Endothelial cell (in vitro differentiated cells): Measurements from ENCODE around the gene FAM219A. TPM values are rescaled to one million over a fixed set of nuclear protein-coding genes. Genes with fewer than 3 reads are reported as not detected.

Source experiments
- DNase-seq: peaks from one replicate; pipeline ENCODE4 v3.0.0; 2021; ENCODE audit warnings: low spot score
- H3K27ac Mint-ChIP-seq: one replicate; pipeline ENCODE4 v1.8.0; 2021; ENCODE audit warnings: mixed read lengths, inconsistent platforms; ENCODE audit not compliant: unreplicated experiment
- H3K27me3 Mint-ChIP-seq: one replicate; pipeline ENCODE4 v1.8.0; 2021; ENCODE audit warnings: mild to moderate bottlenecking, moderate library complexity, mixed read lengths, inconsistent platforms; ENCODE audit not compliant: unreplicated experiment
- H3K36me3 Mint-ChIP-seq: one replicate; pipeline ENCODE4 v1.8.0; 2021; ENCODE audit warnings: mild to moderate bottlenecking, low read depth, mixed read lengths, inconsistent platforms; ENCODE audit not compliant: unreplicated experiment
- H3K4me1 Mint-ChIP-seq: one replicate; pipeline ENCODE4 v1.8.0; 2021; ENCODE audit warnings: mild to moderate bottlenecking, mixed read lengths, inconsistent platforms; ENCODE audit not compliant: unreplicated experiment
- H3K4me3 Mint-ChIP-seq: one replicate; pipeline ENCODE4 v1.8.0; 2021; ENCODE audit warnings: mild to moderate bottlenecking, mixed read lengths, inconsistent platforms; ENCODE audit not compliant: unreplicated experiment
- H3K9me3 Mint-ChIP-seq: one replicate; pipeline ENCODE4 v1.8.0; 2021; ENCODE audit warnings: mixed read lengths, inconsistent platforms; ENCODE audit not compliant: unreplicated experiment
- total RNA-seq: library from RNA; stranded (reverse); fragmentation: NEBNext Ultra II Directional; extraction: Animal tissue kit (Norgen Biotek cat#: 25700); gene quantifications from one replicate; pipeline ENCODE4 v1.2.1, GENCODE V29; 2021; ENCODE audit not compliant: unreplicated experiment
- TF ChIP-seq, protein P1 (sequence below): fragments of 200-600 bp; sonication (generic); IDR thresholded peaks from one replicate; pipeline ENCODE4 v1.5.0; 2021; ENCODE audit warnings: antibody characterized with exemption; ENCODE audit not compliant: unreplicated experiment

The FAM219A gene
- total RNA-seq, 1 donor from 2014 or later: 55.3 TPM

- Mint-ChIP-seq H3K9me3 (no peaks in the 10 kb centered on the region), H3K4me1 (peaks cover 21% of the 10 kb centered on the region), H3K27me3 (peaks cover 6% of the 10 kb centered on the region), H3K36me3 (peaks cover 6% of the 10 kb centered on the region), H3K4me3 (no peak overlapping the region), H3K27ac (no peak overlapping the region)
- DNase-seq: no peak
- TF ChIP-seq, protein P1, sequence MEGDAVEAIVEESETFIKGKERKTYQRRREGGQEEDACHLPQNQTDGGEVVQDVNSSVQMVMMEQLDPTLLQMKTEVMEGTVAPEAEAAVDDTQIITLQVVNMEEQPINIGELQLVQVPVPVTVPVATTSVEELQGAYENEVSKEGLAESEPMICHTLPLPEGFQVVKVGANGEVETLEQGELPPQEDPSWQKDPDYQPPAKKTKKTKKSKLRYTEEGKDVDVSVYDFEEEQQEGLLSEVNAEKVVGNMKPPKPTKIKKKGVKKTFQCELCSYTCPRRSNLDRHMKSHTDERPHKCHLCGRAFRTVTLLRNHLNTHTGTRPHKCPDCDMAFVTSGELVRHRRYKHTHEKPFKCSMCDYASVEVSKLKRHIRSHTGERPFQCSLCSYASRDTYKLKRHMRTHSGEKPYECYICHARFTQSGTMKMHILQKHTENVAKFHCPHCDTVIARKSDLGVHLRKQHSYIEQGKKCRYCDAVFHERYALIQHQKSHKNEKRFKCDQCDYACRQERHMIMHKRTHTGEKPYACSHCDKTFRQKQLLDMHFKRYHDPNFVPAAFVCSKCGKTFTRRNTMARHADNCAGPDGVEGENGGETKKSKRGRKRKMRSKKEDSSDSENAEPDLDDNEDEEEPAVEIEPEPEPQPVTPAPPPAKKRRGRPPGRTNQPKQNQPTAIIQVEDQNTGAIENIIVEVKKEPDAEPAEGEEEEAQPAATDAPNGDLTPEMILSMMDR: no peak
These were observed 31.9 kb downstream of the FAM219A start for GRCh38 chr9:34426347-34427074.

DNA sequence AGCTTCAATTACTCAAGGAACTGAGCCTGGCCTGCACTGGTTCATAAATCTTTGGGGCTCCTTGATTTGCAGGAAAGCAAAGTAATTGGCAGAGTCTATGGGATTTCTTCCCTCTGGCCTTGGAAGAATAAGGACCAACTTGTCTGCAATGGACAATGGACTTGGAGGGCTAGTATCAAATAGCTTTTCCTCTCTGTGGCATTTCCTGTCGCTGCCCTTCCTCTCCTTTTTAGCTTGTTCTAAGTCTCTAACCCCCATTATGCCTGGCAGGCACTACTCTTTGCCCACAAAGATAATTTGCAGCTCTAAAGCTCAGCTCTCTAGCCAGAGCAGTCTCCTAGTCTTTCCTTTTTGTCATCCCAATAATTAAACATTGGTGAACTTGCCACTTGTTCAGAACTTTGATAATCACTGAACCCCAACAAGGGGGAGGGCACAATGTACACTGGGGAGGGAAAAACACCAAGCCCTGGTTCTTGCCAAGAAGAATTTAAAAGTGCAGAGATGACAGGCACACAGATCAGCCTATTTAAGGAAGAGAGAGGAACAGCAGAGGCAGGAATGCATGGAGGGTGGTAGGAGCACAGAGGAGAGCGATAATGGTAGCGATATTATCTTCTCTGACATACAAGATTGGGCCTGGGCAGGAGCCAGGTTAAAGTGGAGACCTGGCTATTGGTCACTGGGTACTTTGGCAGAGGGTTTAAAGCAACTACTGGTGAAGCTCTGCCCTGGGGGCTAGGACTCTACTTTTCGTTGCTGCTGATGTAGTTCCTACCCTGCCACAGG is 38.5 kb downstream of the FAM219A start:
- TF ChIP-seq, protein P1: no peak
- DNase-seq: no peak
- Mint-ChIP-seq H3K36me3 (peaks cover 15% of the 10 kb centered on the region), H3K9me3 (no peaks in the 10 kb centered on the region), H3K4me1 (peaks cover 46% of the 10 kb centered on the region), H3K27ac (no peak overlapping the region), H3K4me3 (no peak overlapping the region), H3K27me3 (peaks cover 3% of the 10 kb centered on the region)

GRCh38 chr9:34417734-34418133 is 40.6 kb downstream of the FAM219A start:
- no peak overlapping the region for H3K27ac Mint-ChIP-seq
- H3K36me3 Mint-ChIP-seq: peaks cover 9% of the 10 kb centered on the region
- peaks cover 35% of the 10 kb centered on the region for H3K4me1 Mint-ChIP-seq
- TF ChIP-seq, protein P1: no peak
- no peak overlapping the region for H3K4me3 Mint-ChIP-seq
- no peak for DNase-seq
- H3K27me3 Mint-ChIP-seq: peaks cover 3% of the 10 kb centered on the region
- H3K9me3 Mint-ChIP-seq: no peaks in the 10 kb centered on the region

- Mint-ChIP-seq H3K4me3 (no peak overlapping the region), H3K27me3 (no peaks in the 10 kb centered on the region), H3K27ac (no peak overlapping the region), H3K36me3 (peaks cover 4% of the 10 kb centered on the region), H3K4me1 (no peaks in the 10 kb centered on the region), H3K9me3 (no peaks in the 10 kb centered on the region)
- TF ChIP-seq, protein P1: no peak
- peak; percentile 73 for DNase-seq
These were observed 45.0 kb downstream of the FAM219A start for GRCh38 chr9:34413231-34413852.
